Measurements from ENCODE around the gene EEF1B2. TPM values are rescaled to one million over a fixed set of nuclear protein-coding genes. Genes with fewer than 3 reads are reported as not detected.

Gene EEF1B2
- total and polyA plus RNA-seq, 5 donors: 258 to 346 (median 299) TPM

Other genes with a start within 250 kb of the EEF1B2 start
- gene INO80D, start 73.7 kb upstream of the EEF1B2 start, total RNA-seq: 10 to 100 TPM; 12.2 to 16.4 (median 14.5) TPM
- gene INO80D, start 73.7 kb upstream of the EEF1B2 start, polyA plus RNA-seq: 2.7 TPM
- gene NDUFS1, start 451 bp upstream of the EEF1B2 start, total RNA-seq: 100 to 1,000 TPM; 250 to 299 (median 253) TPM
- gene NDUFS1, start 451 bp upstream of the EEF1B2 start, polyA plus RNA-seq: 132 TPM
- gene ZDBF2, start 114.8 kb downstream of the EEF1B2 start, total RNA-seq: 10 to 100 TPM; 10.0 to 16.2 (median 11.3) TPM
- gene ZDBF2, start 114.8 kb downstream of the EEF1B2 start, polyA plus RNA-seq: 1.9 TPM

All from right cardiac atrium (tissue), 5 donors.